T-helper 17 cell (primary cell): Measurements from ENCODE around the gene KNOP1. TPM values are rescaled to one million over a fixed set of nuclear protein-coding genes. Genes with fewer than 3 reads are reported as not detected.

ENCODE experiments used
- total RNA-seq, 4 donors: library from RNA in 2 of 4; stranded (reverse) in 2 of 4; gene quantifications; one replicate each; pipeline ENCODE4 v1.2.3 and lab custom pipeline; 2022 to 2026

KNOP1 gene
- total RNA-seq, 2 donors from 2014 or later = 7.7 to 7.9 TPM

Other genes starting within 250 kb of the KNOP1 start
- 10 to 100 TPM; 25.1 to 32.0 TPM for gene GDE1, start 196.1 kb downstream of the KNOP1 start, total RNA-seq
- 10 to 100 TPM; 13.9 to 15.4 TPM for gene CCP110, start 194.3 kb downstream of the KNOP1 start, total RNA-seq
- 10 to 100 TPM; 37.6 to 47.6 TPM for gene VPS35L, start 162.5 kb downstream of the KNOP1 start, total RNA-seq
- 1 to 10 TPM; 2.2 to 3.7 TPM for gene IQCK, start within 50 bp of the KNOP1 start, total RNA-seq
- gene GPRC5B, start 166.6 kb upstream of the KNOP1 start, total RNA-seq = 1 to 10 TPM; 2.5 to 2.9 TPM